HFF-Myc (cell line): ENCODE data around the gene STAG3.
A peak's percentile ranks its signal among the peaks of the same experiment; 100 is the strongest.

ENCODE experiments used
- DNase-seq: peaks from one replicate; pipeline ENCODE4 v3.0.0-alpha.2; 2011; ENCODE audit warnings: low read depth; ENCODE audit errors: extremely low read depth
- H3K4me3 ChIP-seq: replicated peaks from 2 replicates; pipeline ENCODE4 v1.5.1; 2011; ENCODE audit warnings: low read depth, mild to moderate bottlenecking, control low read depth, low read length
- CTCF ChIP-seq: IDR thresholded peaks from 2 replicates; pipeline ENCODE4 v1.5.1; 2012; ENCODE audit warnings: mild to moderate bottlenecking, low read depth, low read length, control low read depth; ENCODE audit errors: missing control alignments

The STAG3 gene

GRCh38 chr7:100156331-100157068, 21.2 kb upstream of the STAG3 start:
- DNase-seq = no peak
- peak overlapping the region; percentile 76 for H3K4me3 ChIP-seq

GRCh38 chr7:100157069-100157333, 20.7 kb upstream of the STAG3 start:
- no peak for DNase-seq
- no peak for TF ChIP-seq CTCF
- peak overlapping the region; percentile 76 for H3K4me3 ChIP-seq

More at GRCh38 chr7:100156331-100157068, 21.2 kb upstream of the STAG3 start:
- TF ChIP-seq CTCF = no peak

- peak; percentile 13 for TF ChIP-seq CTCF
- no peak for DNase-seq
- peak overlapping the region; percentile 76 for H3K4me3 ChIP-seq
Measured at GRCh38 chr7:100157334-100158228, 20.1 kb upstream of the STAG3 start.

GRCh38 chr7:100158229-100159098, 19.3 kb upstream of the STAG3 start, which contains the start of gene TRAPPC14:
TSS of gene TRAPPC14 (minus strand) at chr7:100158723. CDS start at chr7:100158499, 224 bp downstream.
- TF ChIP-seq CTCF = no peak
- no peak for DNase-seq
- peak within 1 kb of the TSS; percentile 76 for H3K4me3 ChIP-seq

DNA sequence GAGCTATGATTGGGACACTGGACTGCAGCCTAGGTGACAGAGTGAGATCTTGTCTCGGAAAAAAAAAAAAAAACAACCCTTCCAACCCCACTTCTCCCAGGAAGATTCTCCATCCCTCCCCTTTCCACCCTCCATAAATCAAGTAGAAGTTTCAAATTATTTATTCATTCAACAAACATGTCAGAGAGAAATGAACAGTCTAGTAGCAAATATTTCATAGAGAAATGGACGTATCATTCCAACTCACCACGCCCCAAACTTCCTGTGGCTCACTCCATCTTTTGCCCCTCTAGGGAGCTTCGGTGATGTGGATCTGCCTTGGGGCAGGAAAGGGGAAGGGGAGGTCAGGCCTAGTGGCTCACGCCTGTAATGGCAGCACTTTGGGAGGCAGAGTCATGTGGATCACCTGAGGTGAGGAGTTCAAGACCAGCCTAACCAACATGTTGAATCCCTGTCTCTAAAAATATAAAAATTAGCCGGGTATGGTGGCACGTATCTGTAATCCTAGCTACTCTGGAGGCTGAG, 18.6 kb upstream of the STAG3 start:
- DNase-seq = no peak
- H3K4me3 ChIP-seq = peak overlapping the region; percentile 76
- no peak for TF ChIP-seq CTCF

DNA sequence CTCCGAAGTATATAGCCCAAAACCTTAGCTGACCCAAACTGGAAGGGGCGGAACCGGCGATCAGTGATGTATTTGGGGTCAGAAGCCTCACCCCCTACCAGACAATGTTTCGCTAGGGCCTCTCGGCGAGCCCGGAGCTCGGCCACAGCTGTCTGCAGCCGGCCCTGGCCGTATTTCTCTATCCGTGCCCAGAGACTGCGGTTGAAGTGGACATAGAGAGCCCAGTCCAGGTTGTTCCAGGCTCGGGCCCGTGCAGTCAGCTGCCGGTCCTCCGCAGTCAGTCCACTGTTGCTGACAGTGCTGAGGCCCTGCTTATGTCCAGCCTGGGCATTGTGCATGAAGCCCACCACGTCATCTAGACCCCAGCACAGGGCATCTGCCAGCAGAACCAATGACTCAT, 17.7 kb upstream of the STAG3 start:
- DNase-seq = no peak
- TF ChIP-seq CTCF = no peak

More for the DNA sequence above, 17.7 kb upstream of the STAG3 start:
- no peak overlapping the region for H3K4me3 ChIP-seq
